Esophagus muscularis mucosa (tissue), 4 donors: ENCODE data around the gene HTD2. TPM values are rescaled to one million over a fixed set of nuclear protein-coding genes. Genes with fewer than 3 reads are reported as not detected.
A peak's percentile ranks its signal among the peaks of the same experiment; 100 is the strongest.

Experiments used
- DNase-seq: peaks from one replicate; pipeline ENCODE4 v3.0.0-alpha.2; 2017; ENCODE audit errors: extremely low spot score
- H3K27ac ChIP-seq, 4 donors: fragments of 200-600 bp; sonication (generic); replicated peaks in 1 of 4; 1 replicate in 3 of 4; 2 replicates in 1 of 4; pipeline ENCODE4 v1.5.1; 2016 to 2019; ENCODE audit warnings: mild to moderate bottlenecking in 1 of 4
- H3K27me3 ChIP-seq, 4 donors: fragments of 200-600 bp; sonication (generic); one replicate each; pipeline versions ENCODE4 v1.5.1 to v1.6.0; 2016 to 2019
- H3K36me3 ChIP-seq, 4 donors: fragments of 200-600 bp; sonication (generic); one replicate each; pipeline ENCODE4 v1.5.1; 2016 to 2019
- H3K4me1 ChIP-seq, 4 donors: fragments of 200-600 bp; sonication (generic); one replicate each; pipeline ENCODE4 v1.5.1; 2016 to 2019
- H3K4me3 ChIP-seq, 4 donors: fragments of 200-600 bp; sonication (generic); 1 replicate in 2 of 4; 2 replicates in 2 of 4; pipeline ENCODE4 v1.5.1; 2016 to 2019; ENCODE audit warnings: mild to moderate bottlenecking in 4 of 4, moderate library complexity in 1 of 4
- H3K9me3 ChIP-seq, 4 donors: fragments of 200-600 bp; sonication (generic); 1 replicate in 3 of 4; 2 replicates in 1 of 4; pipeline ENCODE4 v1.5.1; 2016 to 2019
- EP300 ChIP-seq: sonication (generic); formaldehyde crosslinking; IDR thresholded peaks from one replicate; pipeline ENCODE4 v1.6.1; 2017; ENCODE audit warnings: antibody characterized with exemption
- POLR2A ChIP-seq: fragments of 450-650 bp; IDR thresholded peaks from one replicate; pipeline ENCODE4 v1.6.1; 2017; ENCODE audit warnings: antibody characterized with exemption, moderate library complexity, mild to moderate bottlenecking, low read depth
- POLR2AphosphoS5 ChIP-seq, 2 donors: sonication (generic); formaldehyde crosslinking; IDR thresholded peaks; one replicate each; pipeline ENCODE4 v1.6.1; 2017; ENCODE audit warnings: antibody characterized with exemption in 2 of 2
- WGBS: methylation state at CpG from one replicate; pipeline ENCODE4 v1.1.5; 2018; 5-methylcytosine and 5-hydroxymethylcytosine counted together
- intact Hi-C: fragments of 100-400 bp; cut with DNase I; formaldehyde crosslinking; loops from one replicate; pipeline ENCODE4 v1.15.1; 2023
- total RNA-seq, 4 donors: library from RNA; depleted of rRNA; stranded (reverse); fragments of >200 nt; gene quantifications; one replicate each; pipeline versions ENCODE4 v1.1.0 to v1.2.1, GENCODE V29; 2016
- TF ChIP-seq, protein P1 (sequence below), 3 experiments: fragments of 200-600 bp in 2 of 3; fragments of 450-650 bp in 1 of 3; sonication (generic) in 2 of 3; IDR thresholded peaks; one replicate each; pipeline ENCODE4 v1.5.1; 2017 to 2019; ENCODE audit warnings: antibody characterized with exemption in 3 of 3, mild to moderate bottlenecking in 2 of 3, moderate library complexity in 1 of 3

The HTD2 gene
- total RNA-seq, 4 donors from 2014 or later: 7.5 to 12.3 (median 10.4) TPM

GRCh38 chr3:58322793-58323192 is 16.5 kb downstream of the HTD2 start:
- Histone ChIP-seq H3K9me3 (peaks cover 0 to 3% (median 0%) of the 10 kb centered on the region in 4 donors), H3K27me3 (no peaks in the 10 kb centered on the region), H3K27ac (no peak overlapping the region), H3K4me1 (peaks cover 6 to 27% (median 19%) of the 10 kb centered on the region in 4 donors), H3K4me3 (no peak overlapping the region), H3K36me3 (peaks cover 8 to 22% (median 14%) of the 10 kb centered on the region in 4 donors)
- intact Hi-C loops: loop anchor here (5.0 kb wide), 2 partner anchors 95 to 210 kb away; no protein-coding TSS in a partner anchor
- DNase-seq: no peak
- WGBS: 71% methylated on average over 1 of the region's 1 CpG
- TF ChIP-seq POLR2AphosphoS5 (IDR thresholded peaks at IDR 0.05) (no peak), POLR2A (no peak), EP300 (no peak)
- TF ChIP-seq, protein P1, sequence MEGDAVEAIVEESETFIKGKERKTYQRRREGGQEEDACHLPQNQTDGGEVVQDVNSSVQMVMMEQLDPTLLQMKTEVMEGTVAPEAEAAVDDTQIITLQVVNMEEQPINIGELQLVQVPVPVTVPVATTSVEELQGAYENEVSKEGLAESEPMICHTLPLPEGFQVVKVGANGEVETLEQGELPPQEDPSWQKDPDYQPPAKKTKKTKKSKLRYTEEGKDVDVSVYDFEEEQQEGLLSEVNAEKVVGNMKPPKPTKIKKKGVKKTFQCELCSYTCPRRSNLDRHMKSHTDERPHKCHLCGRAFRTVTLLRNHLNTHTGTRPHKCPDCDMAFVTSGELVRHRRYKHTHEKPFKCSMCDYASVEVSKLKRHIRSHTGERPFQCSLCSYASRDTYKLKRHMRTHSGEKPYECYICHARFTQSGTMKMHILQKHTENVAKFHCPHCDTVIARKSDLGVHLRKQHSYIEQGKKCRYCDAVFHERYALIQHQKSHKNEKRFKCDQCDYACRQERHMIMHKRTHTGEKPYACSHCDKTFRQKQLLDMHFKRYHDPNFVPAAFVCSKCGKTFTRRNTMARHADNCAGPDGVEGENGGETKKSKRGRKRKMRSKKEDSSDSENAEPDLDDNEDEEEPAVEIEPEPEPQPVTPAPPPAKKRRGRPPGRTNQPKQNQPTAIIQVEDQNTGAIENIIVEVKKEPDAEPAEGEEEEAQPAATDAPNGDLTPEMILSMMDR (IDR thresholded peaks at IDR 0.05): no peak

DNA sequence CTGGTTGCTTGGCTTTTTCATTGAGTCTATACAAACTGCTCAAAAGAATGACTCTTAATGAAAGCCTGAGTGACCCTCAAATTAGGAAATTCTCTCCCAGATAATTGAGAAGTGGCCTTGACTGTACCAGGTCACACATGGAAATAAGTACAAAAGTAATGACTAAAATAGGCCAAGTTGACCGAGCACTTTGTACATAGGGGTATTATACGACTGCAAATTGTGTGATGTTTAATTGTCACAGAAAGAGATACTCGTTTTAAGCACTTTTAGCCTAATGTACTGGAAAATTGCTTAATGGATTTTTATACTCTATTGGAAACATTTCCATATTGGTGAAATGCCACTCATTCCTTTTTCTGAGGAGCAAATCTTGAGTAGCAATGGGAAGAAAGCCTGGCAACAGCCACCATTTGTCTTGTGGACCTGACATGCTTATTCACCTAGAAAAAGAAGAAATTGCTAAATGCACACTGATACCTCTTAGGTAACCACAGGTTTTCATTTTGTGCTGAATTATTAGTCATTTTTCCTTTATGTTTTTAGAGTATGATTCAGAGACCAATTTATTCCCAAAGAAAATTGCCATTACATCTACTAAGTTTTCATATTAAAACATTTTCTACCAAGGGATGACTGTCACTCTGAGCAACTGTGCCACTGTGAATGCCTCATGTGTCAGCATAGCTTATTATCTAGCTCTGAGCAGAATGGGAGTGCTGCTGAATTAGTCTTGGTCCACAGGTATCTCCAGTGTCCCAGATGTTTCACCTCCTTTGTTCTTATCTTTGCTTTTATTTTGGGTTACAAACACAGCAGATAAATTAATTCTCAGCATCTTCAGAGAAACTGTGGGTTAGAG is 17.4 kb downstream of the HTD2 start:
- Histone ChIP-seq H3K4me1 (peaks cover 6 to 27% (median 19%) of the 10 kb centered on the region in 4 donors), H3K36me3 (peaks cover under 1 to 12% (median 7%) of the 10 kb centered on the region in 4 donors), H3K4me3 (no peak overlapping the region), H3K27ac (peak overlapping the region in 1 of 4 donors; percentile 16), H3K27me3 (no peaks in the 10 kb centered on the region), H3K9me3 (peaks cover 0 to 3% (median 0%) of the 10 kb centered on the region in 4 donors)
- WGBS: 89% methylated on average over 3 of the region's 3 CpGs
- no peak for DNase-seq
- intact Hi-C loops: loop anchor here (5.0 kb wide), 2 partner anchors 94 to 209 kb away; no protein-coding TSS in a partner anchor
- TF ChIP-seq, protein P1 (IDR thresholded peaks at IDR 0.05): no peak
- TF ChIP-seq POLR2A: no peak
- TF ChIP-seq POLR2AphosphoS5 (IDR thresholded peaks at IDR 0.05): no peak
- TF ChIP-seq EP300: no peak

GRCh38 chr3:58324391-58325390 is 18.4 kb downstream of the HTD2 start:
- WGBS: 82% methylated on average over 6 of the region's 7 CpGs
- peaks cover 6 to 27% (median 19%) of the 10 kb centered on the region in 4 donors for H3K4me1 ChIP-seq
- H3K27ac ChIP-seq: peak overlapping the region; percentile 11 to 58 (median 48)
- no peak for DNase-seq
- TF ChIP-seq, protein P1 (IDR thresholded peaks at IDR 0.05): no peak
- no peak for TF ChIP-seq POLR2AphosphoS5 (IDR thresholded peaks at IDR 0.05)
- TF ChIP-seq POLR2A: no peak
- no peak for TF ChIP-seq EP300
- H3K9me3 ChIP-seq: peaks cover 0 to 3% (median 0%) of the 10 kb centered on the region in 4 donors
- H3K36me3 ChIP-seq: peaks cover 0 to 4% (median 0%) of the 10 kb centered on the region in 4 donors
- H3K27me3 ChIP-seq: no peaks in the 10 kb centered on the region
- no peak overlapping the region for H3K4me3 ChIP-seq
- intact Hi-C loops: loop anchor here (5.0 kb wide), 2 partner anchors 93 to 208 kb away; no protein-coding TSS in a partner anchor

GRCh38 chr3:58325525-58325992 is 19.2 kb downstream of the HTD2 start:
- Histone ChIP-seq H3K36me3 (no peaks in the 10 kb centered on the region), H3K4me3 (no peak overlapping the region), H3K27ac (peak overlapping the region; percentile 11 to 58 (median 48)), H3K27me3 (no peaks in the 10 kb centered on the region), H3K4me1 (peaks cover 6 to 27% (median 19%) of the 10 kb centered on the region in 4 donors), H3K9me3 (peaks cover 0 to 3% (median 0%) of the 10 kb centered on the region in 4 donors)
- intact Hi-C loops: no loop called here
- 40% methylated on average over 2 of the region's 2 CpGs for WGBS
- TF ChIP-seq POLR2A: no peak
- no peak for TF ChIP-seq POLR2AphosphoS5 (IDR thresholded peaks at IDR 0.05)
- TF ChIP-seq, protein P1 (IDR thresholded peaks at IDR 0.05): no peak
- no peak for TF ChIP-seq EP300
- no peak for DNase-seq
